ENCODE data around the gene ATOSA.

Gene ATOSA

DNA sequence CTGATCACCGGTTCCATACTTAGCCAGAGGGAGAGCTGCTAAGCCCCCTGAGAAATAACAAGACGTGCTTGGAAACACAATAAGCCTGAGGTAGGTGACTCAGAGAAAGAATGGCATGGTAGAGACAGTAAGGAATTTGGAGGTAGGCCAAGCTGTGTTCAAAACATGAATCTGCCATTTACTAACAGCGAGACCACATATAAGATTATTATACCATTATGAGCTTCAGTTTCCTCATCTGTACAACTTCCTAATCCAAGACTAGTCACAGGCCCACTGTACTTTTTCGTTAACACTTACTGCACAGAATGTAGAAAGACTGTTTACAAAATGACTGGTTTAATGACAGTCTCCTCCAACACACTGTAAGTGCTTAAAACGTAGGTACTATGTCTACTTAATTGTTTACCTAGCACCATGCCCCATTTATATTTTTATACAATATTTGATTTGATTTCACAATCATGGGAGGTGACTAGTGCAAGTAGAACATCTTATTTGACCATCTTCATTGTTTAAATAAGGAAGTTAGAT, 25.7 kb downstream of the ATOSA start:
- DNase-seq (ENCODE audit: insufficient read length, low spot score) (no peak), FAIRE-seq (no peak)
- no peak for TF ChIP-seq POLR2A (IDR thresholded peaks at IDR 0.05; ENCODE audit: low read depth, low read length)

DNA sequence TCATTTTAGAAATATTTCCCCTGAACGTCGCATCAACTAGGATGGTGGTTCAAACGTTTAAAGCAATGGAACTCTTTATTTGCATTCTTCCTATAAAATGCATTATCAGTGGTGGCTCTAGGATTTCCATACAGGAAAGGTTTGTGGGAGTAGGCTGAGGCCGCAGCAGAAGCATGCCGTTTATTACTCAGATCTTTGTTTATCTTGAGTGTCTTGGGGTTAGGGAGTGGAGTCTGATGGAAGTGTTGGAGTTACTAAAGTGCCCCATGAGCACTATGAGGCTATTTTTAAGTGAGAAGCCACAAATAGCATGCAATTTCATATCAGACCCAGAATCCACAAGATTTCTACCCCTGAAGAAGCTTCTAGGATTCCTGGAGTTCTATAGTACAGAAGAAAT, 26.2 kb downstream of the ATOSA start:
- peak; percentile 43 for FAIRE-seq
- TF ChIP-seq POLR2A (IDR thresholded peaks at IDR 0.05; ENCODE audit: low read depth, low read length) = no peak
- DNase-seq (ENCODE audit: insufficient read length, low spot score) = no peak

DNA sequence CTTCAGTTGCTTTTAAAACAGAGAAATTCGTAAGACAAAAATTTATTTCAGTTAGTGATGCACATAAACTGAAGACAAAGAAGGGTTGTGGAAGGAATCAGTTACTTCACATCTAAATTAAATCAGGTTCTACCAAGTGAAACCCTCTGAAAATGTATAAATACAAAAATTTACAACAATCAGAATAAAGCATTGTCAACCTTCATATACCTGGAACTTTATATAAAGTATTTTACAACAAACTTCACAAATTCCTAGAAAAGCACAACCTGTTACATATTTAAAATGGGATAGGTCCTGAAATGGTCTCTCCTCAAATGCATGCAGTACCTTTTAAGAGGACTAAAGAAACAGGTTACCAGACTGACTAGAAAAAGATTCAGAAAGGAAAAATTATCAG, 26.9 kb downstream of the ATOSA start:
- TF ChIP-seq POLR2A (IDR thresholded peaks at IDR 0.05; ENCODE audit: low read depth, low read length) = no peak
- FAIRE-seq = no peak
- no peak for DNase-seq (ENCODE audit: insufficient read length, low spot score)

DNA sequence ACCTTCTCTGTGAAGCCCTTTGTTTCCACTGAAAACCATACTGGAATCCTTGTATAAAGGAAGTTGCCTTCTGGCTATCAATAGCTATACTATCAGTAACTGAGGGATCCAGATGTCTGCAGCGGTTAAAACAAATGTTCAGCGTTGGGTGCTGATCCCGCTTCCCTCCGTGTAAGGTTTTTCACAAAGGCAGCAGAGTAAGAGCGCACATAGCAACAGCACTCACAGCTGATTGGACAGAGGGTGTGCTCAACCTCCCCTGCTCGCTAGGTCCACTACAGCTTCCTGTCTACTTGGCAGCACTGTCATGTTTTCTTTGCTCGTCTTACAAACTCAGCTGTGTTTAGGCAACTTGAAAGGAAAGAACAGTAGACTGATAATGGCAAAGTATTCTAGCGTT, 27.3 kb downstream of the ATOSA start:
- FAIRE-seq (peak; percentile 98), DNase-seq (ENCODE audit: insufficient read length, low spot score) (peak; percentile 10)
- TF ChIP-seq POLR2A (IDR thresholded peaks at IDR 0.05; ENCODE audit: low read depth, low read length) = no peak

DNA sequence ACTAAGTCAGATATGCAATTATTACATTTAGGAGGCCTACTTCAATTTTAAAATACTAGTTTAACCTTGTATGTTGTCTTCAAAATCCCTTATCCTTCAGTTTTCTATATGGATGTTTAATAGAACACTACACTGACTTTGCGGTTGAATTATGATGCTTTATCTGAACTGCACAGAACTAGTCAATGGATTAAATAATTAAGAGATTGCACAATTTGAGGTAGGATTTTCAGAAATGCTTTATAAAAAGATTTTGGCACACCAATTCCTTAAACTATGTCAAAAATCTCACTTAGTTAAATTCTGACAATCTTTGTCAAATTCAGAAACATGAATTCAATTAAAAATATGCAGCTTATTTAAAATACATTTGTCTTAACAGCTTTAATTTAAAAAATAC, 28.1 kb downstream of the ATOSA start:
- DNase-seq (ENCODE audit: insufficient read length, low spot score) (no peak), FAIRE-seq (no peak)
- no peak for TF ChIP-seq POLR2A (IDR thresholded peaks at IDR 0.05; ENCODE audit: low read depth, low read length)

DNA sequence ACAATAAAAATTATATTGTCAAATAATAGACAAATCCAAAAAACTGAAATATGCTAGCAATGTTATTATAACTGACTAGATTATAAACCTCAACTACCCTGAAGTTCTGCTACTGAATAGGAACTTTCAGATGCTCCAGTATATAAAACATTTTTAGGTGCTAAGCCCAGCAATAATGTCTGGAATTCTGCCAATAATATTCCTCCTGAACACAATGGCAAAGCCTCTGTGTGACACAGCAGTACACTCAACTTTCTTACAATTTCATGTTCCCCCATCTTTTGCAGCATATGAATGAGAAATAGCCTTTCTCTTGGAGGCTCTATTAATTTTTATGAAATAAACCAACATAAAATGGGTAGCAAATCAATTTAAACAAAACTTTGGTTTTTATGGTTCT, 29.5 kb downstream of the ATOSA start:
- FAIRE-seq (no peak), DNase-seq (ENCODE audit: insufficient read length, low spot score) (no peak)
- no peak for TF ChIP-seq POLR2A (IDR thresholded peaks at IDR 0.05; ENCODE audit: low read depth, low read length)

DNA sequence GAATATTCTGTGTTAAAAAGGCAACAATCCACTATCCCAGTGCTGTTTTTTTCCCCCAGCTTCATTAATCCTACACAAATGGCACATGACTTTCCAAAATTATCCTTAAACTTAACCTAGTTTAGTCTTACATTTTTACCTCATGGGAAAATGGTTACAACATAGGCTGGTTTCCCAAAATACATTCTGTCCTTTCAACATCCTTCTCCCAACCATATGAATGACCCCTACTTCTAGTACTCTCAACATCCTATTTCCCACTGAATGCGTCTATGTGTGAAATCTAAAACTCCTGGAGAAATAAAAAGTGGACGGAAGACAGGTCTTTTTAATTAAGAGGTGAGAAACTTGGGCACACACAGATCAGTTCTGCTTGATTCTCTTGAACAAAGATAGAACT, 33.3 kb downstream of the ATOSA start:
- FAIRE-seq (no peak), DNase-seq (ENCODE audit: insufficient read length, low spot score) (no peak)
- TF ChIP-seq POLR2A (IDR thresholded peaks at IDR 0.05; ENCODE audit: low read depth, low read length) = no peak

DNA sequence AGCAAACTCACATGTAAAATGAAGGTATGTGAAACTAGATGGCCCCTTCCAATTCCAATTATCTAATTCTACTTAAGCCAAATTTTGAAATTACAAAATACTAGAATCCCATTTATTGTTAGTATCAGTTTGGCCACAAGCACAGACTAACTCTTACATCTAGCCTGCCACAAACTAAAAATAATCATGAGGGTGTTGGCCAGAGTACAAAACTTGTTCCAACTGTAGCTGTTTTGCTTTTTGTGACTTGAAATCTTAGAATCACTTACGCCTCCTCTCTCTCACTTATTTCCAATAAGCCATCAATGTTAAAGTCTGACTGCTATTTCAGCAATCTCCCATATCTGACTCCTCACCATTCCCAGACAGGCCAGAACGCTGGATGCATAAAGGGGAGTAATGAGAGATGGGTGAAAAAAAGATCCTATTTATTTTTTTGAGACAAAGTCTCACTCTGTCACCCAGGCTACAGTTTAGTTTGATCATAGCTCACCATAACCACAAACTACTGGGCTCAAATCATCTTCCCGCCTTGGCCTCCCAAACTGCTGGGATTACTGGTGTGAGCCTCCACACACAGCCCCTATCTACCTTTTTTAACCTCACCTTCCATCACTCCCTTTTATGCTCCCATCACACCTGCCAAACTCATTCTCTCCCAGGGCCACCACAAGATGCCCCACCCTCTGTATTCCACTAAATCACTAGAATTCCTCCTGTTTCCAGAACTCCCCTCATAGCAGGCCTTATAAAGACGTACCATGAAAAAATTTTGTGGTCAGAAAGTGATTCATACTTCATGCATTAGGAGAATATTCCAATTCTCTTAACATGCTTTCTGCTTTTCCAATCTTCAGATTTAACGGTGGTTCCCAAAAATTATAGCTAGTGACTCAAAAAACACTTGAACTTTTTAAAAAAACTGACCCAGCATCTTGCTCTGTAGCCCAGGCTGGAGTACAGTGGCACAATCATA, 36.5 kb downstream of the ATOSA start:
- FAIRE-seq (no peak), DNase-seq (ENCODE audit: insufficient read length, low spot score) (peak; percentile 7)
- TF ChIP-seq POLR2A (IDR thresholded peaks at IDR 0.05; ENCODE audit: low read depth, low read length) = no peak

DNA sequence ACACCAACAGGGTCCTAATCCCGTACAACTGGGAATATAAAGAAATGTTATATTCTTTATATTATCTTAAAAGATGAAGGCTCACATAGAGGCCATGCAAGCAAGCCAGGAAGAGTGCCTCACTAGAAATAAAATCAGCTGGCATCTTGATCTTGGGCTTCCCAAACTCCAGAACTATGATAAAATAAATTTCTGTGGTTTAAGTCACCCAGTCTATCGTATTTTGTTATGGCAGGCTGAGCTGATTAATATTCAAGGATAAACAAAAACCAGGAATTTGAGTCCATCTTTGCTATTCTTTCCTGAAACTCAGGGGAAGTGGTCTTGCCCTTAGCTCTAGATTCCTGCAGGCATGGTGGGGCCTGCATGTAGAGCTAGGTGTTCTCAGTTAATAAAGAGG, 42.7 kb downstream of the ATOSA start:
- FAIRE-seq (no peak), DNase-seq (ENCODE audit: insufficient read length, low spot score) (no peak)
- no peak for TF ChIP-seq POLR2A (IDR thresholded peaks at IDR 0.05; ENCODE audit: low read depth, low read length)

DNA sequence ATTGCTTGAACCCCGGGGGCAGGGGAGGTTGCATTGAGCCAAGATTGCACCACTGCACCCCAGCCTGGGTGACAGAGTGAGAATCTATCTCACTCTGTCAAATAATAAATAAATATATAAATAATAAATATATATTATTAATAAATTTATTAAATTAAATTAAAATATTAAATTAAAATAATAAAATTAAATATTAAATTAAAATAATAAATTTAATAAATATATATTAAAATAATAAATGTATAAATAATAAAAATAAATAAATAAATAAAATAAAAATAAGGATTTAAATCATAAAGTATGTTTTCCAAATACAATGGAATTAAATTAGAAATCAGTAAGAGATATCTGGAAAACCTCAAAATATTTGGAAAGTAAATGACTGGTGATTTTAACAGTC, 43.3 kb downstream of the ATOSA start:
- FAIRE-seq (no peak), DNase-seq (ENCODE audit: insufficient read length, low spot score) (no peak)
- no peak for TF ChIP-seq POLR2A (IDR thresholded peaks at IDR 0.05; ENCODE audit: low read depth, low read length)
